Measurements from ENCODE around the gene KCNK3.

DNA sequence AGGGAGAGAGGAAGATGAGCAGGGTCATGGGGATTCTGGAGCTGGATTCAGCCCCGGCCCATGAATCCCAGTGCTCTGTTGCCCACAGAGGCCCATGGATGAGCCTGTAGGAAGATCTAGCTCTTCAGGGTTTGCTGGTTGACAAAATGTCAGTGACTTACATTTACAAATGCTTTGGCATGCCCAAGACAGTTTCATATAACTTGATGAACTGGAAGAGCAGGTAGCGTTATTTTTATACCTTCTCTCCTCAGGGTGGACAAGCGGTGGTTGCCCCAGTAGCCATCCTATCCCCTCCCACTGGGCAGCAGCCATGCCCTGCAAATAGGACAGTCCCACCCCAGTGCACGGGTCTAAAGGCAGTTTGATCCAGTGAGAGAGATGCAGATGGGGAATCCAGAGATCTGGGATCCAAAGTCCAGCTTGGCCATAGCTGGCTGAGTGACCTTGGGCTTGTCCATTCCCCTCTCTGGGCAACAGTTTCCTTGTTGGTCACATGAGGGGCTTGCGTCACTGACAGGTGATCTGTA lies 21.5 kb upstream of the KCNK3 start:
- TF ChIP-seq, protein P1, sequence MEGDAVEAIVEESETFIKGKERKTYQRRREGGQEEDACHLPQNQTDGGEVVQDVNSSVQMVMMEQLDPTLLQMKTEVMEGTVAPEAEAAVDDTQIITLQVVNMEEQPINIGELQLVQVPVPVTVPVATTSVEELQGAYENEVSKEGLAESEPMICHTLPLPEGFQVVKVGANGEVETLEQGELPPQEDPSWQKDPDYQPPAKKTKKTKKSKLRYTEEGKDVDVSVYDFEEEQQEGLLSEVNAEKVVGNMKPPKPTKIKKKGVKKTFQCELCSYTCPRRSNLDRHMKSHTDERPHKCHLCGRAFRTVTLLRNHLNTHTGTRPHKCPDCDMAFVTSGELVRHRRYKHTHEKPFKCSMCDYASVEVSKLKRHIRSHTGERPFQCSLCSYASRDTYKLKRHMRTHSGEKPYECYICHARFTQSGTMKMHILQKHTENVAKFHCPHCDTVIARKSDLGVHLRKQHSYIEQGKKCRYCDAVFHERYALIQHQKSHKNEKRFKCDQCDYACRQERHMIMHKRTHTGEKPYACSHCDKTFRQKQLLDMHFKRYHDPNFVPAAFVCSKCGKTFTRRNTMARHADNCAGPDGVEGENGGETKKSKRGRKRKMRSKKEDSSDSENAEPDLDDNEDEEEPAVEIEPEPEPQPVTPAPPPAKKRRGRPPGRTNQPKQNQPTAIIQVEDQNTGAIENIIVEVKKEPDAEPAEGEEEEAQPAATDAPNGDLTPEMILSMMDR (conservative IDR thresholded peaks at IDR 0.05 in 1 of 2, IDR thresholded peaks at IDR 0.05 in 1 of 2; ENCODE audit: low read depth in 1 of 2, low read length in 2 of 2): no peak
- TF ChIP-seq EZH2 (IDR thresholded peaks at IDR 0.05; ENCODE audit: low read length, missing control alignments): no peak
